Measurements from ENCODE around the gene G6PC2.
"Not testable (repeated sequence)": the region's sequence is repeated elsewhere in the genome, so short reads cannot be mapped to it uniquely, and the experiment has no call there.

Gene G6PC2

DNA sequence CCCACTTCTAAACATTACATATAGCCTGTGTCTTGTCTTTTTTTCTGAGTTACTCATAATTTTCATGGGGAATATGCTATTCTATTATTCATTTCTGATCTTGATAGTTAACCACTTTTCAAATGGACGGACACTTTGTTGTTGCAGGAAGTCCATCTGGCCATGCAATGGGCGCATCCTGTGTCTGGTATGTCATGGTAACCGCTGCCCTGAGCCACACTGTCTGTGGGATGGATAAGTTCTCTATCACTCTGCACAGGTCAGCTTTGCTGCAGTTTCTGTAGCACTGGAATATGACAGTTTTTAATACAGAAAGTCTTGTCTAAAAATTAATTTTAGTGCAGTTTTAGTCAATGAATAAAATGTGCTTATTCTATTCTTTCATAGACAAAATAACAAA, 3.3 kb downstream of the G6PC2 start:
- DNase-seq (ENCODE audit: low read depth, low spot score) = no peak

DNA sequence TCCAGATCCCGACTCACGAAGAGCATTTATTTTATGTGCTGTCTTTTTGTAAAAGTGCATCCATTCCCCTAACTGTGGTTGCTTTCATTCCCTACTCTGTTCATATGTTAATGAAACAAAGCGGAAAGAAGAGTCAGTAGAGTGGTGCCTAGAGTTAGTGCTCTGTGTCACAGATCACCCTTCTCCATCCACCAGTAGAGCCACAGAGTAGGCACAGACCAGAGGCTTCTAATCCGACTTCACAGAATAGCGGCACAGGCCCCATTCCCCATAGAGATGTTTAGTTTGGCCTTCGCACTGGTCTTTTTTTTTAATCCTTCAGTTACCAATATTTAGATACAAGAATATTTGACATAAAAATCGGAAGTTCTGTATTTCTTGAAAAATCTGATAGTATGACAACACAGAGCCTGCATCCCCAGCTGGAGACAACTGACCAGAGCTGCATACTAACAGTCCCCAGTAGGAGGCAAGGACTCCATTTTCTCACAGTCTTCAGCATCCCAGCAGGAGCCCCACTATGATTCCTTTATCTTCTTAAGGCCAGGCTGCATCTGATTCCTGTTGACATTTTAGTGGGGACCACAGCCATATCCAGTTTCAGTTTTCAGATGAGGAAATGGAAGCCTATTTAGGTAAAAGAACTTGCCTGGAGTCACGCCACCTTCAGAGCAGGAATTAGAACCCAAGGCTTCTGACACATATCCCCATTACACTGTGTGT, 7.0 kb downstream of the G6PC2 start:
- no peak for DNase-seq (ENCODE audit: low read depth, low spot score)

DNA sequence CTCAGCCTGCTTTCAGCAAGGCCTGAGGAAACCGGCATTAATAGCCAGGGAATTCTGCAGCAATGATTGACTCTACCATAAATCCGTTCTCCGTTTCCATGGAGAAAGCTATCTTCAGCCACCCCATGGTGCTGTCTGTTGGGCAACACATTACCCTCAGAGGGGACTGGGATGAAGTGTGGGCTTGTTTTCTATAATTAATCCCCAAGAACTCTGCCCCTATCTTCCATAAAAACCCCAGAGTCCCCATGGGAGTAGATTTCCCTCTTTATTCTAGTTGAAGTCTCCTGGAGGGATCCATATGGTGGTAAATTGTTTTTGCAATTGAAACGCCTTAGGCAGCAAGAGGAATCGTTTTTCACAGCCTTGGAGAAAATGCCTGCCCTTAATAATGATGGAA, 9.2 kb downstream of the G6PC2 start:
- no peak for DNase-seq (ENCODE audit: low read depth, low spot score)

DNA sequence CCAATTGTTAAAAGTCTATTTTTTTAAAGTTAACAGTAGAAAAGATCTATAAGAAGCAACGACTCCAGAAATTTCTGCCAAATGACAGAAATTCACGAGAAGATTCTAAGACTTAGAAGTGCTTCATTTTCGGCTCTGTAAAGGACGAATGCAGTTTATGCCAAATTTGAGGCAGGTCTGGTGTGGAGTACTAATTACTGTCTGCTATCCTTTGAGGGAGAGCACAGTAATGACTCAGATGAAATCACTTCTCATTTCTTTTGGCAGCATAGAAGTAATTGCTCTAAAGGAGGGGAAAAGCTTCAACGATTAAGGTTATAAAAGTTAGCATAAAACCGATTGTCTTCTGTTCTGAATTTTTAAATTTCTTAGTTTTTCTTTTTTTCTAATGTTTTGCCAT, 11.4 kb downstream of the G6PC2 start:
- no peak for DNase-seq (ENCODE audit: low read depth, low spot score)

DNA sequence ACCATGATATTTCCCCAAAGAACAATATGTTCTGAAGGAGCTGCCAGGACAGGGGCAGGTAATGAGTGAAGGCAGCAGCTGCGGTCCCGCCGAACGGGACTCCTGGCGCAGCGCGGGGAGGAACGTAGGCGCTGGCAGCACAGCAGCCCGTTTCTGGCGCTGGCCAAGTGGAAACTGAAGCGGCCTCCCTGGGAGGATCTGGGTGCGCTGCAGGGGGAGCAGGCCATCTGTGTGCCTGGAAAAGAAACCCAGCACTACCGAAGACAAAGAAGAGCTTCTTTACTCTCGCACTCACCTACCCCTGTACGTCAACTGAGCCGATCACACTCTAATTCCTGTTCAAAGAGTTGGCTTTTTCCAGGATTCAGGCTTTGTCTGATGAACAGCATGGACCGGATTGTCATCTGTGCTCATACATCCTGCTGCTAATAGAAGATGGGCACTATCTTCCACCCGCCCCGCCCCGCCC, 11.8 kb downstream of the G6PC2 start:
- DNase-seq (ENCODE audit: low read depth, low spot score) = no peak

DNA sequence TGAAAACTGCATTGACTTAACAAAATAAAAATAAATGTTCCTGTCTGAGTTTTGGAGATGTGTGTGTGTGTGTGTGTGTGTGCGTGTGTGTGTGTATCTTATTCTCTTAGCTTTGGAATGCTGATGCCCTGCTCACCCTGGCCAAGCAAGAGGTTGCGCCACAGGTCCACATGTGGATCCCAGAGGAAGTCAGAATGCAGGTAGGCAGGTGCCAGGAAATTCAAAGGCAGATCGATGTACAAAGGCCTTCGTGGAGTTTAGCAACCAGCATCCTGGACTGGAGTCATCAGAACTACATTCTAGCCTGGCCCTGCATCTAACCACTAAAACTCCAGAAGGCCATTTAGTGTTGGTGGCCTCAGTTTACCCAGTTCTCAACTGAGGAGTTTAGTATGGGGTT, 12.4 kb downstream of the G6PC2 start:
- DNase-seq (ENCODE audit: low read depth, low spot score) = no peak

DNA sequence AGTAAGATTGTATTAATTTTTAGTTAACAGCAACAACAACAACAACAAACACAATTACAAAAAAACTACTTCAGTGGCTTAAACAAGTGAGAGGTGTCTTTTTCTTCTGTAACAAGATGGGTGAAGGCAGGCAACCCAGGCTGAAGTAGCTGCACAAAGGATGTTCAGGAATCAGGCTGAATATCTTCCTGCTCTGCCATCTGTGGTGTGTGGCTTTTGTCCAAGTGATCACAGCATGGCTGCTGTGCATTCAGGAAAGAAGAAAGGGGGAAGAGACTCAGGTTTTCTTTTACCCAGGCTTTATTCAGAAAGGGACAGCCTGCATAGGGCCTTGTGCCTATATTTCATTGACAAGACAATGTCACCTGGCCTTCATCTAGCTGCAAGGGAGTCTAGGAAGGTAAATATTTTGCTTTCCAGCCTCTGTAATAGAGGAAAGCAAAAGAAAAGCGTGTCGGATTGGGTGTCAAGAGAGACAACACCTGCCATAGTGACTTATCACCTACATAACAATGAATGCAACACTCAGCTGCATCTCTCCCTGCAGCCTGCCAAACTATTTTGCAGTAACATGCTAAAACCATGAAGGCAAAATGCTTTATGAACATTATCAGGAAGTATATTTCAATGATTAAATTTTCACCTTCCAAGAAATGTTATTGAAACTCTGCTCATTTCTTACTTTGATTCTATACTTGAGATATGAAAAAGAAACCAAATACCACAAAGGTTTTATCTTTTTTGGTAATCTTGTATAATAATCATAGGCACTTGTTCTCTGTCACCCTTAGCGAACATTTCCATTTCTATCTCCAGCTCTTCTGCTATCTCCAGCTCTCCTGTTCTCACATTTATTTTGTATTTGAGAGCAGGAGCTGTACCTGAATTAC, 14.6 kb downstream of the G6PC2 start:
- DNase-seq (ENCODE audit: low read depth, low spot score) = no peak

DNA sequence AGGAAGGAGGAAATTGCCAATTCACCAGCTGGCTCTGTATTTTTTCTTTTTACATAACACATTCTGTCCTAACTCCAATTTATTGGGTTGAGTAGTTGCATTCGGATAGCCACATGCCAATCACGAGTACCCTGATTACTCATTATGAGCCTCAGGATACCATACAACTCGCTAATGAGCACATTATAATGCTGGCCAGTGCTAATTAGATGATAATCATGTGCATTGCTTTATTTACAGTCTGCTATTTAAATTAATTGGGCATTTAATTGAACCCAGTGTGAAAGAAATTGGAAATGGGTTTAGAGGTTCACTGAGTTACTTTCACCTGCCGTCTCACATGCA, 15.2 kb downstream of the G6PC2 start:
- no peak for DNase-seq (ENCODE audit: low read depth, low spot score)

DNA sequence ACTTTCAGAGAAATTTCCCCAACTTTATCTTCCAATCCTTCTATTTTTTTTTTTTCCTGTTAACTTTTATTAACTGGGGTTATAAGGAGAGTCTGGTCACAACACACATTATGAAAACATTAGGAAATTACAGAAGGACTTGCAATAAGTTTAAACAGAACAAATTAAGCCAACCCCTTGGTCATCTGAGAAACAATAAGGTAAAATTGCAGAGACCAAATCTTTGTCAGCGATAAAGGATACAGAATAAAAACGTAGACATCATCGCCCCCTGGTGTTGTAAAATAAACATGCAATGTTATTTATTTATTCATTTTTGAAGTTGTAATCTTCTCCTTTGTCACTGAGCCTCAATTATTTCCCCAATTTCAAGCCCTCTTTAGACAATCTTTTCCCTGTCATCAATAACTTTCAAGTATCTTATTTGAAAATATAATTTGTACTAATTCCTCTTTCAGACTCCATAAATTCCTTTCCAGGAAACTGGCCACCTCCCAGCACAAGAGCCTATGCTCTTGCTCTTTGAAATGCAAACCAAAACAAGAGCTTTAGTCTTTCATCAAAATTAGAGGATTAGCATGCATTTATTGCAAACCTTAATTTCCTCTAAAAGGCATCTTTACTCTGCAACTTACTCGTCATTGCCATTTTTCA, 19.5 kb downstream of the G6PC2 start:
- DNase-seq (ENCODE audit: low read depth, low spot score) = no peak

DNA sequence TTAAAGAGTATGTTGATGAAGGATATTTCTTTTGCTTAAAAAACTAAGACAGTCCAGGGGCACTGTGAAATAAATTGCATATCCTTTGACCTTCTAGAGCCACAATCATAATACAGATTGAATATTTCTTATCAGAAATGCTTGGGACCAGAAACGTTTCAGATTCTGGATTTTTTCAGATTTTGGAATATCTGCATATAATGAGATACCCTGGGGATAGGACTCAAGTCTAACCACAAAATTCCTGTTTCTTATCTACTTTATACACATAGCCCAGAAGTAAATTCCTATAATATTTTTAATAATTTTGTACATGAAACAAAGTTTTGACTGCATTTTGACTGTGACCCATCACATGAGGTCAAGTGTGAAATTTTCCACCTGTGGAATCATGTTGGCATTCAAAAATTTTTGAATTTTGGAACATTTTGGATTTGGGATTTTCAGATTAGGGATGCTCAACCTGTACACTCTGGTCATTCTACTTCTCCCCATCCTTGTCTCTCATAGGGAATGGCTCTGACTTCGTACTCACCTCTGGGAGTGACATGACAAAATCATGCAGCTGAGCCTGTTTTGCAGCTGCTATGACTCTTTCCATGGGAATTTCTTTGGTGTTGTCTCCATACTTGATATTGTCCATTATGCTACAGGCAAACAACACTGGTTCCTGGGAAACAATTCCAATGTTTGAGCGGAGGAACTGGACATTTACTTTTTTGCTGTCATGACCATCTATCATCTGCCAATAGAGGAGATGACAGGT, 25.7 kb downstream of the G6PC2 start:
- DNase-seq (ENCODE audit: low read depth, low spot score) = no peak

DNA sequence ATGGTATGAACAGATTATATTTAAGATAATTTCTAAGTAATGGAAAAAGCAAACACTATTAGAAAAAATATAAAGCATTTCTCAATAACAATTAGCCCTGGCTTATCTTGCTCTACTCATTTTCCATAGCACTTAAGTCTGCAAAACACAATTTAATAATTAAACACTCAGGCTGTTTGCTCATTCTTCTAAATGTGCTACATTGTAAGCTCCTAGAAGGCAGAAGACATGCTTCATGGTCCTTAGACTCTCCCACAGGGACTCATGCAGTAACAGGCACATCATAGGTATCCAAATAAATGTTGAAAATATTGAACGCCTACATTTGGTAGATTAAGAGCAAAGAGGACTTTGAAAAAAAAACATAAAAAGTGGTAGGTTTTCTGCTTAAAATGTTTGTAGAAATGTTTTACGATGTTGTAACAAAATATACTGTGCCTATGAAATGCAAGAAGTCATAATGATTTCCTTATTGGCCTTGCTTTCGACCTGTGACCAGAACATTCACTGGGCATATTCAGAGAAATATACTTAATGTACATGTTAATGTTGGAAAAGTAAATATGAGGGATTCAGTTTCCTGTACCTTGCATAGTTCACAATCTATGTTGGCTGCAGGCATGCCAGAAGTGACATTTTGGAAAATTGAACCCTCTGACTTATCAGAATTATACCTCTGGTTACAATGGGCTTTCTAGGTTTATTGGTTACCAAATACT, 27.2 kb downstream of the G6PC2 start:
- DNase-seq (ENCODE audit: low read depth, low spot score) = no peak

DNA sequence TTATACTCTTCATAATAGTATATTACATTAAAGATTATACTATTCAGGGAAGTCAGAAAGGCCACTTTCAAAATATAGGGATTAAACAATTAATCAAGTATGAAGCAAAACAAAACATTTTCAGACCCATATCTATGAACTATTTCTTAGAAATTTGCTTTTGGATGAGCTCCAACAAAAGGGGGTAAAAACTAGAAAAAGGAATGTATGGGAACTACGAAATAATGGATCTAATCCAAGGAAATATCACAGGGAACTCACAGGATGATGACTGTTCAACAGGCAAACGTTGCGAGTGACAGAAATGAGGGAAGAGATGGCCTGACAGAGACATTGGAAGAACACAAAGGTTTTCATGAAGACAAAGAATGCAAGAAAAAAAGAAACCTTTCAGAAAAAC, 27.9 kb downstream of the G6PC2 start:
- no peak for DNase-seq (ENCODE audit: low read depth, low spot score)

DNA sequence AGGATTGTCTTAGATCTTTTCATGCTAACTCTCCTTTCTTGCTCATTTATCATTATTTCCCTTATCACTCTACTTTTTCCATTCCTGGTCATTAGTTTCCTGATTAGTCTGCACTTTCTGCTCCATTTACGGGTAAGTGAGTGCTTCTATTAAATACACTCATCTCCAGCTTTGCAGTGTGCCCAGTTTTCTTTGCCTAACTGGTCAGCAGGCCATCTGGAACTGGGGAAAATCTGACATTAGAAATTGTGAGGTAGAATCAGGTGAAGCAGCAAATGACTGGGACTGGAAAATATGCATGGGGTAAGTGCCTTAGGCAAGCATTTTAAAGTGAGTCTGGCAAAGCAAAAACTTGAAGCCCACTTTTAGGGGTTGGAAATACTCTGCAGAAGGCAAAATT, 29.2 kb downstream of the G6PC2 start:
- no peak for DNase-seq (ENCODE audit: low read depth, low spot score)

DNA sequence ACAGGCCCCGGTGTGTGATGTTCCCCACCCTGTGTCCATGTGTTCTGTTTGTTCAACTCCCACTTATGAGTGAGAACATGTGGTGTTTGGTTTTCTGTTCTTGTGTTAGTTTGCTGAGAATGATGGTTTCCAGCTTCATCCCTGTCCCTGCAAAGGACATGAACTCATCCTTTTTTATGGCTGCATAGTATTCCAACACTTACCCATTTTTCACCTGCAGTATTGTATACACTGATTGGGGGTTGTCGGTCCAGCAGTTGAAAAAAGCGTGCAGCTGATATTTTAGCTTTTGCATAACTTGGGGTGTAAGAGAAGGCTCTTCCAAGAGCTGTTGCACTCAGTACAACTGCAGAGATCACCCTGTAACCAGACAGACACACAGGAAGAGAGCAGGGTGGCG, 31.1 kb downstream of the G6PC2 start:
- DNase-seq (ENCODE audit: low read depth, low spot score) = not testable (repeated sequence)

DNA sequence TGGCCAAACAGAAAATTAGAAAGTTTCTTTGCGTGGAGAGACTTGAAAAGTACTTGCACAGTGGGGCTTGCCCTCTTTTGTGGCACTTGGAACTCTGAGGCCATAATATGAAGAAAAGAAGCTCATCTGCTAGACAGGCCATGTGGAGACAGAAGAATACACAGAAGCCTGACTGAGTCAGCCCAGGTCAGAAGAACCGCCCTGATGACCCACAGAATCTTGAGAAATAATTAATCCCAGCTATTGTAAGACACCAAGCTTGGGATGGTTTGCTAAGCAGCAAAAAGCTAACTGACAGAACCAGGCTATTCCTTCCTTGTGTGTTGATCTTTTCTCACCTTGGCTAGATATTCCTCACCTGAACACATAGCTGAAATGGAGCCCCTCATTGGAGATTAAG, 33.7 kb downstream of the G6PC2 start:
- no peak for DNase-seq (ENCODE audit: low read depth, low spot score)

DNA sequence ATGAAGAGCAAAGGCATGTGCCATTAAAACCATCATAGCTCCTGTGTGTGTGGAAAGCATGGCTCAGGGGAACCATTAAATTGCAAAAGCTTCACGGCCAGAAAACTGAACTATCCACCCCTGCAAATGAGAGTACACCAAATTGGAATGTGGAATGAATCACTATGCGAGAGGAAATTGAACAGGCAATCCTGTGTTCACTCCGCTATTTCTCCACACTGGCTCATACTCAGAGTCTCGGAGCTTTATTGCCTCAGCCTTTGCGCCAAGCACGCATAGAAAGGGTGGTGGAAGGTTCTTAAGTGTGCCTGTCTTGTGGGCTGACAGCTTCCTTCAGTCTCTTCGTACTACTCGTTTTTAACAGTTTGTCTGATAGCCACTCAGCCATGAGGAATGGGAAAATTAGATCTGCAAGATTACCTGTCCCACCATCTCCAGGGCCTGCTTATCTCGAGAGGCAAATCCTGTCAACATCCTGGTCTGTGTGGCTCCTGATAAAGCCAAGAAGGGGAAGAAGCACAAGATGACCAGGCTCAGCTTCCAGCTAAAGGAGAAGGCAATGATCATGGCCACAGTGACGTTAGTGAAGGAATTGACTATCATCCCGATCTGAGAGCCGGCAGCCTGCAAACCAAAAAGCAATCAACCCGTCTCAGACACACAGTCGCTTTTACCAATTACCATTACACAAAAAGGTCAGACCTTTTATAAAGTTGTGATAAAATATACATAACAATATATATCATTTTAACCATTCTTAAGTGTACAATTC, 34.9 kb downstream of the G6PC2 start:
- DNase-seq (ENCODE audit: low read depth, low spot score) = no peak

DNA sequence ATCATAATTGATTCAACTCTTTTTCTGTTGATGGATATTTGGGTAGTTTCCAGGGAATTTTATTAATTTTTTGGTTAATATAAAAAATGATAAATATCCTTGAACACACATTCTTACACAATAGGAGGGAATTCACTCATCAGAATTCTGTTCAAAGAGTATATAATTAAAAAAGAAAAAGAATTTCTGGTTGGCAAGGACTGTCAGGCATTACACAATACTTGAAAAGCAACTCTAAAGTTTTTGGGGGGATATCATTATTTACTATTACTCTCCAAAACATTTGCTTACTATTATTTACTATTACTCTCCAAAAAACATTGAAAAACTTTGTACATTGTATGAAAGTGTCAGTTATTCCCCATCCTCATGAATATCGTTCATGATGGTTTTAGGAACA, 38.0 kb downstream of the G6PC2 start:
- DNase-seq (ENCODE audit: low read depth, low spot score) = no peak

DNA sequence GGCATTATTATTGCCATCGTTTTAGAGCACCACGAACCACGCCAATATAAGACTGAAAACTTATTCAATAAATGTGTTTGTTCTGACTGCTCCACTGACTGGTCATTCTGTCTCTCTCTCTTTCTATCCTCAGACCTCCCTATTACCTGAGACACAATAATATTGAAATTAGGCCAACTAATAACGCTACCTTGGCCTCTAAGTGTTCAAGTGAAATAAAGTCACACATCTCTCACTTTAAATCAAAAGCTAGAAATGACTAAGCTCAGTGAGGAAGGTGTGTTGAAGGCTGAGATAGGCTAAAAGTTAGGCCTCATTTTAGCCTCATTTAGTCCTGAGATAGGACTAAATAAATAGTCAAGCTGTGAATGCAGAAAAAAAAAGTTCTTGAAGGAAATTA, 38.8 kb downstream of the G6PC2 start:
- no peak for DNase-seq (ENCODE audit: low read depth, low spot score)

DNA sequence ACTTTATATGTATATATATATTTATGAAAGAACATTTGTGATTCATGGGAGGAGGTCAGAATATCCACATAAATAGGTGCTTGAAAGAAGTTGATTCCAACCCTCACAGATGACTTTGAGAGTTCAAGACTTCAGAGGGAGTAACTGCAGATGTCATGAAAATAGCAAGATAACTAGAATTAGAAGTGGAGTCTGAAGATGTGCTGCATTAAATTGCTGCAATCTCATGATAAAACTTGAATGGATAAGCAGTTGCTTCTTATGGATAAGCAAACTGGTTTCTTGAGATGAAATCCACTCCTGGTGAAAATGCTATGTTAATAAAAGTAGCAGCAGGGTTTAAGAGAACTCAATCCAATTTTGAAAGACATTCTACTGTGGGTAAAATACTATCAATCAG, 40.2 kb downstream of the G6PC2 start:
- DNase-seq (ENCODE audit: low read depth, low spot score) = no peak

DNA sequence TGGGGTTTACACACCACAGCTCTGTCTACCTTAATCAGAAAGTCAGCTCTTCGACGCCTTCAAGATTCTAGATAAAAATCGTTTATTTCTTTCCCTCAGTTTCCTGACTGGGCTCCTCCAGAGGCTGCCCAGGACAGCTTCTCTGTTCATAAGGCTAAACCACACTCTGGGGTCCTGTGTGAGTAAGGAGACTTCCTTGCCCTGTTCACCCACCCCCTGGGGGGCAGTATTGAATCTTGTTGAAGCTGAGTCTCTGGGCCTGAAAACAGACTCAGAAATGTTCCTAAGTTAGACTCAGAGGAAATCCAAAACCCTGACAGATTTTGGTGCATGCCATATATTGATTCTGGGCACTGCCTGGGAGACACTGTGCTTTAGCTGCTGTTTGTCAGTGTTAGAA, 43.0 kb downstream of the G6PC2 start:
- DNase-seq (ENCODE audit: low read depth, low spot score) = no peak

Data from brain pericyte (primary cell).